ENCODE results near the gene RPH3AL.

- no peak for TF ChIP-seq ZNF707 (tag by site-specific recombination; IDR thresholded peaks at IDR 0.05)
- TF ChIP-seq ZNF292 (tag by site-specific recombination; IDR thresholded peaks at IDR 0.05; ENCODE audit: borderline replicate concordance, low read depth), result no peak
- TF ChIP-seq, protein P1, sequence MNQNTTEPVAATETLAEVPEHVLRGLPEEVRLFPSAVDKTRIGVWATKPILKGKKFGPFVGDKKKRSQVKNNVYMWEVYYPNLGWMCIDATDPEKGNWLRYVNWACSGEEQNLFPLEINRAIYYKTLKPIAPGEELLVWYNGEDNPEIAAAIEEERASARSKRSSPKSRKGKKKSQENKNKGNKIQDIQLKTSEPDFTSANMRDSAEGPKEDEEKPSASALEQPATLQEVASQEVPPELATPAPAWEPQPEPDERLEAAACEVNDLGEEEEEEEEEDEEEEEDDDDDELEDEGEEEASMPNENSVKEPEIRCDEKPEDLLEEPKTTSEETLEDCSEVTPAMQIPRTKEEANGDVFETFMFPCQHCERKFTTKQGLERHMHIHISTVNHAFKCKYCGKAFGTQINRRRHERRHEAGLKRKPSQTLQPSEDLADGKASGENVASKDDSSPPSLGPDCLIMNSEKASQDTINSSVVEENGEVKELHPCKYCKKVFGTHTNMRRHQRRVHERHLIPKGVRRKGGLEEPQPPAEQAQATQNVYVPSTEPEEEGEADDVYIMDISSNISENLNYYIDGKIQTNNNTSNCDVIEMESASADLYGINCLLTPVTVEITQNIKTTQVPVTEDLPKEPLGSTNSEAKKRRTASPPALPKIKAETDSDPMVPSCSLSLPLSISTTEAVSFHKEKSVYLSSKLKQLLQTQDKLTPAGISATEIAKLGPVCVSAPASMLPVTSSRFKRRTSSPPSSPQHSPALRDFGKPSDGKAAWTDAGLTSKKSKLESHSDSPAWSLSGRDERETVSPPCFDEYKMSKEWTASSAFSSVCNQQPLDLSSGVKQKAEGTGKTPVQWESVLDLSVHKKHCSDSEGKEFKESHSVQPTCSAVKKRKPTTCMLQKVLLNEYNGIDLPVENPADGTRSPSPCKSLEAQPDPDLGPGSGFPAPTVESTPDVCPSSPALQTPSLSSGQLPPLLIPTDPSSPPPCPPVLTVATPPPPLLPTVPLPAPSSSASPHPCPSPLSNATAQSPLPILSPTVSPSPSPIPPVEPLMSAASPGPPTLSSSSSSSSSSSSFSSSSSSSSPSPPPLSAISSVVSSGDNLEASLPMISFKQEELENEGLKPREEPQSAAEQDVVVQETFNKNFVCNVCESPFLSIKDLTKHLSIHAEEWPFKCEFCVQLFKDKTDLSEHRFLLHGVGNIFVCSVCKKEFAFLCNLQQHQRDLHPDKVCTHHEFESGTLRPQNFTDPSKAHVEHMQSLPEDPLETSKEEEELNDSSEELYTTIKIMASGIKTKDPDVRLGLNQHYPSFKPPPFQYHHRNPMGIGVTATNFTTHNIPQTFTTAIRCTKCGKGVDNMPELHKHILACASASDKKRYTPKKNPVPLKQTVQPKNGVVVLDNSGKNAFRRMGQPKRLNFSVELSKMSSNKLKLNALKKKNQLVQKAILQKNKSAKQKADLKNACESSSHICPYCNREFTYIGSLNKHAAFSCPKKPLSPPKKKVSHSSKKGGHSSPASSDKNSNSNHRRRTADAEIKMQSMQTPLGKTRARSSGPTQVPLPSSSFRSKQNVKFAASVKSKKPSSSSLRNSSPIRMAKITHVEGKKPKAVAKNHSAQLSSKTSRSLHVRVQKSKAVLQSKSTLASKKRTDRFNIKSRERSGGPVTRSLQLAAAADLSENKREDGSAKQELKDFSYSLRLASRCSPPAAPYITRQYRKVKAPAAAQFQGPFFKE (tag by site-specific recombination; IDR thresholded peaks at IDR 0.05; ENCODE audit: borderline replicate concordance), result no peak
- TF ChIP-seq CTCF (tag by site-specific recombination; IDR thresholded peaks at IDR 0.05), result no peak
- TF ChIP-seq, protein P2, sequence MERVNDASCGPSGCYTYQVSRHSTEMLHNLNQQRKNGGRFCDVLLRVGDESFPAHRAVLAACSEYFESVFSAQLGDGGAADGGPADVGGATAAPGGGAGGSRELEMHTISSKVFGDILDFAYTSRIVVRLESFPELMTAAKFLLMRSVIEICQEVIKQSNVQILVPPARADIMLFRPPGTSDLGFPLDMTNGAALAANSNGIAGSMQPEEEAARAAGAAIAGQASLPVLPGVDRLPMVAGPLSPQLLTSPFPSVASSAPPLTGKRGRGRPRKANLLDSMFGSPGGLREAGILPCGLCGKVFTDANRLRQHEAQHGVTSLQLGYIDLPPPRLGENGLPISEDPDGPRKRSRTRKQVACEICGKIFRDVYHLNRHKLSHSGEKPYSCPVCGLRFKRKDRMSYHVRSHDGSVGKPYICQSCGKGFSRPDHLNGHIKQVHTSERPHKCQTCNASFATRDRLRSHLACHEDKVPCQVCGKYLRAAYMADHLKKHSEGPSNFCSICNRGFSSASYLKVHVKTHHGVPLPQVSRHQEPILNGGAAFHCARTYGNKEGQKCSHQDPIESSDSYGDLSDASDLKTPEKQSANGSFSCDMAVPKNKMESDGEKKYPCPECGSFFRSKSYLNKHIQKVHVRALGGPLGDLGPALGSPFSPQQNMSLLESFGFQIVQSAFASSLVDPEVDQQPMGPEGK (tag by site-specific recombination; IDR thresholded peaks at IDR 0.05), result no peak
- TF ChIP-seq ZBTB11 (tag by site-specific recombination; conservative IDR thresholded peaks at IDR 0.05; ENCODE audit: low read depth), result no peak
- TF ChIP-seq ZNF596 (tag by site-specific recombination; IDR thresholded peaks at IDR 0.05), result no peak
- TF ChIP-seq, protein P3, sequence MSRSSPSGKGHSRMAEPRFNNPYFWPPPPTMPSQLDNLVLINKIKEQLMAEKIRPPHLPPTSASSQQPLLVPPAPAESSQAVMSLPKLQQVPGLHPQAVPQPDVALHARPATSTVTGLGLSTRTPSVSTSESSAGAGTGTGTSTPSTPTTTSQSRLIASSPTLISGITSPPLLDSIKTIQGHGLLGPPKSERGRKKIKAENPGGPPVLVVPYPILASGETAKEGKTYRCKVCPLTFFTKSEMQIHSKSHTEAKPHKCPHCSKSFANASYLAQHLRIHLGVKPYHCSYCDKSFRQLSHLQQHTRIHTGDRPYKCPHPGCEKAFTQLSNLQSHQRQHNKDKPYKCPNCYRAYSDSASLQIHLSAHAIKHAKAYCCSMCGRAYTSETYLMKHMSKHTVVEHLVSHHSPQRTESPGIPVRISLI (tag by site-specific recombination; IDR thresholded peaks at IDR 0.05), result no peak
- TF ChIP-seq ZNF76 (tag by site-specific recombination; IDR thresholded peaks at IDR 0.05; ENCODE audit: borderline replicate concordance, low read depth), result no peak
- no peak for TF ChIP-seq ZBTB7A (tag by site-specific recombination; IDR thresholded peaks at IDR 0.05; ENCODE audit: low read depth)
- TF ChIP-seq, protein P4, sequence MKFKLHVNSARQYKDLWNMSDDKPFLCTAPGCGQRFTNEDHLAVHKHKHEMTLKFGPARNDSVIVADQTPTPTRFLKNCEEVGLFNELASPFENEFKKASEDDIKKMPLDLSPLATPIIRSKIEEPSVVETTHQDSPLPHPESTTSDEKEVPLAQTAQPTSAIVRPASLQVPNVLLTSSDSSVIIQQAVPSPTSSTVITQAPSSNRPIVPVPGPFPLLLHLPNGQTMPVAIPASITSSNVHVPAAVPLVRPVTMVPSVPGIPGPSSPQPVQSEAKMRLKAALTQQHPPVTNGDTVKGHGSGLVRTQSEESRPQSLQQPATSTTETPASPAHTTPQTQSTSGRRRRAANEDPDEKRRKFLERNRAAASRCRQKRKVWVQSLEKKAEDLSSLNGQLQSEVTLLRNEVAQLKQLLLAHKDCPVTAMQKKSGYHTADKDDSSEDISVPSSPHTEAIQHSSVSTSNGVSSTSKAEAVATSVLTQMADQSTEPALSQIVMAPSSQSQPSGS (tag by site-specific recombination; IDR thresholded peaks at IDR 0.05; ENCODE audit: low read depth), result no peak
- TF ChIP-seq ZBTB1 (tag by site-specific recombination; IDR thresholded peaks at IDR 0.05), result no peak
- no peak for TF ChIP-seq ZNF791 (tag by site-specific recombination; IDR thresholded peaks at IDR 0.05)
- TF ChIP-seq, protein P5, sequence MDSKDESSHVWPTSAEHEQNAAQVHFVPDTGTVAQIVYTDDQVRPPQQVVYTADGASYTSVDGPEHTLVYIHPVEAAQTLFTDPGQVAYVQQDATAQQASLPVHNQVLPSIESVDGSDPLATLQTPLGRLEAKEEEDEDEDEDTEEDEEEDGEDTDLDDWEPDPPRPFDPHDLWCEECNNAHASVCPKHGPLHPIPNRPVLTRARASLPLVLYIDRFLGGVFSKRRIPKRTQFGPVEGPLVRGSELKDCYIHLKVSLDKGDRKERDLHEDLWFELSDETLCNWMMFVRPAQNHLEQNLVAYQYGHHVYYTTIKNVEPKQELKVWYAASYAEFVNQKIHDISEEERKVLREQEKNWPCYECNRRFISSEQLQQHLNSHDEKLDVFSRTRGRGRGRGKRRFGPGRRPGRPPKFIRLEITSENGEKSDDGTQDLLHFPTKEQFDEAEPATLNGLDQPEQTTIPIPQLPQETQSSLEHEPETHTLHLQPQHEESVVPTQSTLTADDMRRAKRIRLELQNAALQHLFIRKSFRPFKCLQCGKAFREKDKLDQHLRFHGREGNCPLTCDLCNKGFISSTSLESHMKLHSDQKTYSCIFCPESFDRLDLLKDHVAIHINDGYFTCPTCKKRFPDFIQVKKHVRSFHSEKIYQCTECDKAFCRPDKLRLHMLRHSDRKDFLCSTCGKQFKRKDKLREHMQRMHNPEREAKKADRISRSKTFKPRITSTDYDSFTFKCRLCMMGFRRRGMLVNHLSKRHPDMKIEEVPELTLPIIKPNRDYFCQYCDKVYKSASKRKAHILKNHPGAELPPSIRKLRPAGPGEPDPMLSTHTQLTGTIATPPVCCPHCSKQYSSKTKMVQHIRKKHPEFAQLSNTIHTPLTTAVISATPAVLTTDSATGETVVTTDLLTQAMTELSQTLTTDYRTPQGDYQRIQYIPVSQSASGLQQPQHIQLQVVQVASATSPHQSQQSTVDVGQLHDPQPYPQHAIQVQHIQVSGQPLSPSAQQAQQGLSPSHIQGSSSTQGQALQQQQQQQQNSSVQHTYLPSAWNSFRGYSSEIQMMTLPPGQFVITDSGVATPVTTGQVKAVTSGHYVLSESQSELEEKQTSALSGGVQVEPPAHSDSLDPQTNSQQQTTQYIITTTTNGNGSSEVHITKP (tag by site-specific recombination; IDR thresholded peaks at IDR 0.05), result no peak
Observed at GRCh38 chr17:372157-373152, 19.8 kb upstream of the RPH3AL start.
